Small intestine (tissue), 7 donors: ENCODE results near the gene IGSF3. TPM values are rescaled to one million over a fixed set of nuclear protein-coding genes. Genes with fewer than 3 reads are reported as not detected.
"Not testable (repeated sequence)": the region's sequence is repeated elsewhere in the genome, so short reads cannot be mapped to it uniquely, and the experiment has no call there.

Source experiments
- DNase-seq, 2 donors: peaks; one replicate each; pipeline versions ENCODE4 v3.0.0 to v3.0.0-alpha.2; 2013
- FAIRE-seq: peaks from 2 replicates; lab custom pipeline; 2012; peaks lifted over from hg19 to GRCh38; lab: Jason Lieb, UNC
- H3K27ac ChIP-seq, 3 donors: one replicate each; pipeline ENCODE4 v1.5.1; 2013; ENCODE audit warnings: low read length in 2 of 3, mild to moderate bottlenecking in 2 of 3, control low read depth in 1 of 3, inconsistent platforms in 1 of 3, low read depth in 1 of 3, moderate library complexity in 1 of 3
- H3K27me3 ChIP-seq, 3 donors: one replicate each; pipeline ENCODE4 v1.6.1; 2013; ENCODE audit warnings: low read length in 3 of 3, inconsistent platforms in 1 of 3; ENCODE audit not compliant: control insufficient read depth in 3 of 3, insufficient read depth in 3 of 3
- H3K36me3 ChIP-seq, 3 donors: one replicate each; pipeline ENCODE4 v1.6.1; 2013; ENCODE audit warnings: low read length in 3 of 3, inconsistent platforms in 1 of 3, low read depth in 1 of 3, mild to moderate bottlenecking in 1 of 3, moderate library complexity in 1 of 3; ENCODE audit not compliant: control insufficient read depth in 3 of 3, insufficient read depth in 2 of 3
- H3K4me1 ChIP-seq, 3 donors: one replicate each; pipeline ENCODE4 v1.6.1; 2013; ENCODE audit warnings: low read length in 2 of 3, inconsistent platforms in 1 of 3, low read depth in 1 of 3, mild to moderate bottlenecking in 1 of 3, moderate library complexity in 1 of 3; ENCODE audit not compliant: control insufficient read depth in 3 of 3, insufficient read depth in 2 of 3
- H3K4me3 ChIP-seq, 3 donors: one replicate each; pipeline ENCODE4 v1.5.1; 2013; ENCODE audit warnings: low read length in 3 of 3, control low read depth in 1 of 3, inconsistent platforms in 1 of 3, low read depth in 1 of 3, mild to moderate bottlenecking in 1 of 3, moderate library complexity in 1 of 3
- H3K9me3 ChIP-seq, 2 donors: one replicate each; pipeline ENCODE4 v1.6.1; 2013; ENCODE audit warnings: low read depth in 1 of 2, low read length in 1 of 2; ENCODE audit not compliant: control insufficient read depth in 2 of 2, insufficient read depth in 1 of 2
- WGBS, 3 donors: extraction: QIAGEN DNeasy Blood & Tissue Kit; methylation state at CpG; one replicate each; pipeline ENCODE4 v1.1.7; 2013; 5-methylcytosine and 5-hydroxymethylcytosine counted together
- polyA plus RNA-seq, 4 donors: library from polyadenylated mRNA; stranded (reverse) in 3 of 4; unstranded in 1 of 4; fragments of 200-250 nt in 3 of 4; fragments of 120-200 nt in 1 of 4; gene quantifications; one replicate each; pipeline versions ENCODE4 v1.2.1 to v1.2.3, GENCODE V29; 2013
- donor health status: healthy with polysubstance abuse.
- donor health status: control.
- donor health status: control.
- donor health status: Bipolar disorder and iron deficiency.
- donor health status: healthy.

Gene IGSF3
- polyA plus RNA-seq, 4 donors, result 5.4 to 44.8 (median 7.0) TPM

- FAIRE-seq, result no peak
- H3K4me3 ChIP-seq, result peak overlapping the region in 2 of 3 donors; percentile 75 to 92
These were observed 98.2 kb downstream of the IGSF3 start for GRCh38 chr1:116569381-116569670.

GRCh38 chr1:116568662-116569380 lies 98.7 kb downstream of the IGSF3 start:
- DNase-seq (no peak), FAIRE-seq (no peak)
- no peak overlapping the region for H3K27ac ChIP-seq
- H3K27me3 ChIP-seq, result no peaks in the 10 kb centered on the region
- peaks cover 2 to 17% (median 3%) of the 10 kb centered on the region in 3 donors for H3K4me1 ChIP-seq
- H3K9me3 ChIP-seq, result peaks cover 0 to 3% of the 10 kb centered on the region in 2 donors
- H3K36me3 ChIP-seq, result peaks cover 0 to 4% (median 0%) of the 10 kb centered on the region in 3 donors
- 89 to 100% (median 92%) methylated on average over 2 of the region's 2 CpGs for WGBS, 3 donors
- peak overlapping the region in 1 of 3 donors; percentile 75 for H3K4me3 ChIP-seq

More at GRCh38 chr1:116569381-116569670, 98.2 kb downstream of the IGSF3 start:
- no peak overlapping the region for H3K27ac ChIP-seq
- no peaks in the 10 kb centered on the region for H3K27me3 ChIP-seq
- peaks cover 0 to 3% of the 10 kb centered on the region in 2 donors for H3K9me3 ChIP-seq
- peaks cover 0 to 5% (median 0%) of the 10 kb centered on the region in 3 donors for H3K36me3 ChIP-seq
- peaks cover 2 to 20% (median 3%) of the 10 kb centered on the region in 3 donors for H3K4me1 ChIP-seq
- DNase-seq, result no peak

- H3K4me3 ChIP-seq, result no peak overlapping the region
- no peaks in the 10 kb centered on the region for H3K27me3 ChIP-seq
- peaks cover 0 to 7% (median 1%) of the 10 kb centered on the region in 3 donors for H3K36me3 ChIP-seq
- peaks cover 0 to 10% of the 10 kb centered on the region in 2 donors for H3K9me3 ChIP-seq
- 64 to 68% (median 65%) methylated on average over 4 of the region's 4 CpGs for WGBS, 3 donors
- H3K4me1 ChIP-seq, result peaks cover 2 to 17% (median 3%) of the 10 kb centered on the region in 3 donors
- no peak overlapping the region for H3K27ac ChIP-seq
- FAIRE-seq, result no peak
- DNase-seq, result no peak
These were observed 99.5 kb downstream of the IGSF3 start for GRCh38 chr1:116567790-116568661.

GRCh38 chr1:116565222-116565621 lies 102.3 kb downstream of the IGSF3 start:
- FAIRE-seq (no peak), DNase-seq (no peak)
- H3K9me3 ChIP-seq, result peaks cover 0 to 11% of the 10 kb centered on the region in 2 donors
- no peak overlapping the region for H3K4me3 ChIP-seq
- H3K27ac ChIP-seq, result no peak overlapping the region
- no peaks in the 10 kb centered on the region for H3K27me3 ChIP-seq
- 90 to 93% (median 92%) methylated on average over 1 of the region's 1 CpG for WGBS, 3 donors
- peaks cover 0 to 8% (median 2%) of the 10 kb centered on the region in 3 donors for H3K36me3 ChIP-seq
- peaks cover 3 to 8% (median 6%) of the 10 kb centered on the region in 3 donors for H3K4me1 ChIP-seq

GRCh38 chr1:116564426-116564825 lies 103.1 kb downstream of the IGSF3 start:
- 55 to 89% (median 88%) methylated on average over 1 of the region's 1 CpG for WGBS, 3 donors
- no peak overlapping the region for H3K4me3 ChIP-seq
- H3K36me3 ChIP-seq, result peaks cover 0 to 8% (median 2%) of the 10 kb centered on the region in 3 donors
- DNase-seq (no peak), FAIRE-seq (no peak)
- H3K9me3 ChIP-seq, result peaks cover 0 to 11% of the 10 kb centered on the region in 2 donors
- H3K27me3 ChIP-seq, result no peaks in the 10 kb centered on the region
- no peak overlapping the region for H3K27ac ChIP-seq
- peaks cover 4 to 6% (median 5%) of the 10 kb centered on the region in 3 donors for H3K4me1 ChIP-seq

- FAIRE-seq, H3K36me3 ChIP-seq, DNase-seq, H3K27me3 ChIP-seq, H3K27ac ChIP-seq, H3K4me3 ChIP-seq: not testable (repeated sequence)
- peaks cover 7 to 10% (median 8%) of the 10 kb centered on the region in 3 donors for H3K4me1 ChIP-seq
- WGBS, 3 donors, result 79 to 82% (median 82%) methylated on average over 4 of the region's 4 CpGs
- H3K9me3 ChIP-seq, result peaks cover 0 to 11% of the 10 kb centered on the region in 2 donors
These were observed 105.1 kb downstream of the IGSF3 start for GRCh38 chr1:116562465-116562864.

GRCh38 chr1:116561563-116561962 lies 106.0 kb downstream of the IGSF3 start:
- Histone ChIP-seq H3K27ac (no peak overlapping the region), H3K36me3 (peaks cover 0 to 9% (median 2%) of the 10 kb centered on the region in 3 donors), H3K4me1 (peaks cover 9 to 10% (median 10%) of the 10 kb centered on the region in 3 donors), H3K27me3 (no peaks in the 10 kb centered on the region), H3K9me3 (peaks cover 0 to 11% of the 10 kb centered on the region in 2 donors), H3K4me3 (no peak overlapping the region)
- FAIRE-seq (no peak), DNase-seq (peak in 1 of 2 donors; percentile 65)

GRCh38 chr1:116560704-116561490 lies 106.6 kb downstream of the IGSF3 start:
- Histone ChIP-seq H3K36me3 (peaks cover 0 to 9% (median 2%) of the 10 kb centered on the region in 3 donors), H3K9me3 (peaks cover 0 to 11% of the 10 kb centered on the region in 2 donors), H3K4me3 (no peak overlapping the region), H3K27ac (no peak overlapping the region), H3K4me1 (peaks cover 10 to 11% (median 10%) of the 10 kb centered on the region in 3 donors), H3K27me3 (no peaks in the 10 kb centered on the region)
- WGBS, 3 donors, result 54 to 62% (median 60%) methylated on average over 4 of the region's 4 CpGs
- no peak for FAIRE-seq
- no peak for DNase-seq
